Measurements from ENCODE around the gene KDM7A.

The KDM7A gene

GRCh38 chr7:140084142-140084655, 92.6 kb downstream of the KDM7A start:
- no peak for DNase-seq

- DNase-seq, result no peak
These were observed 94.0 kb downstream of the KDM7A start for GRCh38 chr7:140082770-140083169.

GRCh38 chr7:140081774-140082425, 94.9 kb downstream of the KDM7A start:
- no peak for DNase-seq

GRCh38 chr7:140080919-140081318, 95.9 kb downstream of the KDM7A start:
- DNase-seq, result no peak

GRCh38 chr7:140079121-140079536, 97.7 kb downstream of the KDM7A start:
- DNase-seq, result peak; percentile 32 to 63 (median 44)

- no peak for DNase-seq
These were observed 98.4 kb downstream of the KDM7A start for GRCh38 chr7:140078392-140078791.

- peak in 1 of 4 experiments; percentile 35 for DNase-seq
These were observed 102.0 kb downstream of the KDM7A start for GRCh38 chr7:140074780-140075179.

- DNase-seq, result no peak
These were observed 106.2 kb downstream of the KDM7A start for GRCh38 chr7:140070546-140070945.

GRCh38 chr7:140069298-140069949, 107.4 kb downstream of the KDM7A start:
- DNase-seq, result no peak

GRCh38 chr7:140068033-140068432, 108.8 kb downstream of the KDM7A start:
- no peak for DNase-seq

GRCh38 chr7:140067052-140067451, 109.7 kb downstream of the KDM7A start:
- no peak for DNase-seq

- DNase-seq, result peak; percentile 94 to 98 (median 96)
These were observed 114.1 kb downstream of the KDM7A start, which contains the start of gene PARP12 for GRCh38 chr7:140062528-140063299. PARP12 (minus strand) TSS chr7:140062951; CDS start chr7:140062847, 104 bp downstream.

- peak; percentile 29 to 65 (median 52) for DNase-seq
These were observed 114.7 kb downstream of the KDM7A start for GRCh38 chr7:140062118-140062527.

GRCh38 chr7:140061607-140061930, 115.2 kb downstream of the KDM7A start:
- DNase-seq, result peak in 1 of 4 experiments; percentile 18

- DNase-seq, result no peak
These were observed 115.8 kb downstream of the KDM7A start for GRCh38 chr7:140060788-140061606.

GRCh38 chr7:140060243-140060630, 116.5 kb downstream of the KDM7A start:
- no peak for DNase-seq

GRCh38 chr7:140059273-140060242, 117.2 kb downstream of the KDM7A start:
- no peak for DNase-seq

- no peak for DNase-seq
These were observed 118.3 kb downstream of the KDM7A start for GRCh38 chr7:140058517-140058916.

GRCh38 chr7:140057143-140057535, 119.6 kb downstream of the KDM7A start:
- no peak for DNase-seq

GRCh38 chr7:140056431-140057142, 120.2 kb downstream of the KDM7A start:
- DNase-seq, result peak; percentile 63 to 86 (median 79)

- no peak for DNase-seq
These were observed 121.0 kb downstream of the KDM7A start for GRCh38 chr7:140055833-140056232.
